Upper lobe of right lung (tissue), 1 donor: Measurements from ENCODE around the gene USH1G. TPM values are rescaled to one million over a fixed set of nuclear protein-coding genes. Genes with fewer than 3 reads are reported as not detected.

Experiments
- ATAC-seq: fragments of 200-7000 bp; cut with Tn5 transposase; one replicate; pipeline ENCODE4 v1.9.1; 2020; ENCODE audit warnings: mild to moderate bottlenecking, moderate library complexity
- DNase-seq: peaks from one replicate; pipeline ENCODE4 v3.0.0-alpha.2; 2020
- H3K27ac ChIP-seq: fragments of 200-600 bp; one replicate; pipeline ENCODE4 v1.8.0; 2022
- H3K27me3 ChIP-seq: fragments of 200-600 bp; one replicate; pipeline ENCODE4 v1.8.0; 2022; ENCODE audit warnings: mild to moderate bottlenecking
- H3K36me3 ChIP-seq: fragments of 200-600 bp; one replicate; pipeline ENCODE4 v1.8.0; 2022
- H3K4me1 ChIP-seq: fragments of 200-600 bp; one replicate; pipeline ENCODE4 v1.8.0; 2022
- H3K4me3 ChIP-seq: fragments of 200-600 bp; one replicate; pipeline ENCODE4 v1.8.0; 2022; ENCODE audit warnings: mild to moderate bottlenecking
- H3K9me3 ChIP-seq: fragments of 200-600 bp; one replicate; pipeline ENCODE4 v1.8.0; 2022
- CTCF ChIP-seq: fragments of 200-600 bp; IDR thresholded peaks from one replicate; pipeline ENCODE4 v1.8.0; 2022; ENCODE audit warnings: antibody characterized with exemption
- intact Hi-C: fragments of 100-400 bp; cut with DNase I; formaldehyde crosslinking; loops from one replicate; pipeline ENCODE4 v1.11.0; 2022
- long read RNA-seq: library from polyadenylated mRNA; unstranded; transcript quantifications from one replicate; pipeline ENCODE4 v2.0.0, GENCODE V29; 2021
- total RNA-seq: library from RNA; stranded (reverse); fragmentation: NEBNext Ultra II Directional; extraction: Animal tissue kit (Norgen Biotek cat#: 25700); gene quantifications from one replicate; pipeline ENCODE4 v1.2.1, GENCODE V29; 2021
- donor health status: DM: no; HTN: yes; CAD: no; lungs with severe emphysema.

Gene USH1G
- not detected for total RNA-seq
- long read RNA-seq: 0 reads

DNA sequence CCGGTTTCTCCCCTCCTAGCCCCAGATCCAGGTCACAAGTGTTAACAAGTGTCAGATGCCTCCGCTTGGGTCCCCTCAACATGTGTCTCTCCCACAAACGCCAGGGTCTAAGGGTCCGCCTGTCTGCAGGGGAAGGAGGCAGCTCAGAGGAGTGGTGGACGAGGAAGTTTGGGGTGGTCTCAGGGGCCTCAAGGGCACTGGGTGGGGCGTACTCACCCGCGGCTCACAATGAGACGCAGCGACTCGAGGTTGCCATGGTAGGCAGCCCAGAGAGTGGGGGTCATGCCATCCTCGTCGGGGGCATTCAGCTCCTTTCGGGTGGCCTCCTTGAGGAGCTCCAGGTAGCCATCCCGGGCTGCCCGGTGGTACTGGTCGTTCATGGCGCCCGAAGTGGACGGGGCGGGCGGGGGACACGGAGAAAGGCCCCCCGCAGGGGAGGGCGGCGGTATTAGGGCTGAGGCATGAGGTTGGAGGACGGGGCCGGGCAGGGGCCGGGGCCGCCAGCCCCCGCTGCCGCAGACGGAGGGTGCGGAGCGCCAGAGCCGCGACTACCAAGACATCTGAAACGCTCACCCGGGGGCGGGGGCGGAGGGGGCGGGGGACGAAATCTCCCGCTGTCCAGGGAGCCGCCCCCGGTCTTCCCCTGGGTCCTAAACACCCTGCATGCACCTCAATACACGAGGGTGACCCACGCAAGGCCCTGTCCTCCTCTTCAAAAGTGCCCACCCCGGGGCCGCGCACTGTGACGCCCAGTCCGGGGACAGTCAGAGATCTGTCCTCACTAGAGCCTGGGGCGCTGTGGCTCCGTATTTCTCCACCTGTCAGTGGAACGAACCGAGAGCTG, at the start of gene USH1G:
Gene USH1G, minus strand, starts transcription at position 562 of the 844 bp plus-strand sequence. Its CDS starts 182 bp downstream, at position 380.
- peaks cover 20% of the 10 kb centered on the region for H3K4me1 ChIP-seq
- no peaks in the 10 kb centered on the region for H3K9me3 ChIP-seq
- DNase-seq (no peak), ATAC-seq (peak; percentile 8)
- H3K4me3 ChIP-seq: peak within 1 kb of the TSS; percentile 38
- TF ChIP-seq CTCF: no peak
- no peak within 1 kb of the TSS for H3K27ac ChIP-seq
- intact Hi-C loops: no loop called here
- H3K36me3 ChIP-seq: no peaks in the 10 kb centered on the region
- peaks cover 87% of the 10 kb centered on the region for H3K27me3 ChIP-seq

DNA sequence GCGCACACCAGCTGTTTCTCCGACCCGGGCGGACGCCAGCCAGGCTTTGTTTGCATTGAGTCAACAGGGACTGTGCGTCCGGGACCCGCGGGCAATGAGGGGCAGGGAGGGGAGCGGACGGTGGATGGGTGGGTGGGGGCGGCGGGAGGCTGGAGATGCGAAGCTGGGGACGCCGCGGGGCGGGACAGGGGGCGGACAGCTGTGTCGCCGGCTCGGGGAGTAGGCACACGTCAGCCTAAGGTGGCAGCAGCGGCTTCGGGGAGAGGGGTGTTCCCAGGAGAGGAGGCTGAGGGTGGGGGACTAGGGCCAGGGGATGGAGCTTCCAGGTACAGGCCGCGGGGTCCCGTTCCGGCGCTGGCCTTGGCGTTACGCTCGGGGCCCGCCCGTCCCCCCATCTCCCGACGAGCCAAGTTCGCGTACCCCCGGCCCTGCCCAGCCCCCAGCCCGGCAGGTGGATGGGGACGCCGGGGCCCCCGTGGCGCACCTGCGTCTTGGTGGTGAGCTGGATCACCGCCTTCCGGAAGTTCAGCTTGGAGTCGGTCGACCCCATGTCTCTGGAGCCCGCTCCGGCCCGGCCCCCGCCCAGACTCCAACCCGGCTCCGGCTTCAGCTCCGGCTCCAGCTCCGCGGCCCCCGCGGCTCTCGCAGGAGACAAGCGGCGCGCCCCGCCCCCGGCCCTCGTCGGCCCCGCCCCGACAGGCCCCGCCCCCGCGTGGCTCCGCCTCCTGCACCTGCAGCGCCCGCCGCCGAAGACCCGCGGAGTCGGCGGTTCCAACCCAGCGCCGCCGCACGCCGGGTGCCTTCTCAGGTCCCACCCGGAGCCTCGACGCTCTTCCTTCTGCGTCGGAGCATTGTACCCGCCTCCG, 49.3 kb upstream of the USH1G start, which contains the start of gene HID1:
Gene HID1, minus strand, starts transcription at position 653 of the 866 bp plus-strand sequence. Its CDS starts 103 bp downstream, at position 550.
- Histone ChIP-seq H3K4me3 (peak within 1 kb of the TSS; percentile 65), H3K27me3 (peaks cover 8% of the 10 kb centered on the region), H3K36me3 (no peaks in the 10 kb centered on the region), H3K9me3 (no peaks in the 10 kb centered on the region), H3K4me1 (peaks cover 18% of the 10 kb centered on the region), H3K27ac (peak within 1 kb of the TSS; percentile 47)
- intact Hi-C loops: no loop called here
- no peak for TF ChIP-seq CTCF
- ATAC-seq: peak; percentile 90
- peak; percentile 86 for DNase-seq

- Histone ChIP-seq H3K4me1 (peaks cover 18% of the 10 kb centered on the region), H3K36me3 (no peaks in the 10 kb centered on the region), H3K27ac (peak overlapping the region; percentile 47), H3K9me3 (no peaks in the 10 kb centered on the region), H3K27me3 (peaks cover 8% of the 10 kb centered on the region), H3K4me3 (peak overlapping the region; percentile 65)
- intact Hi-C loops: no loop called here
- DNase-seq (no peak), ATAC-seq (no peak)
- TF ChIP-seq CTCF: no peak
These were observed 48.7 kb upstream of the USH1G start for GRCh38 chr17:74971842-74972106.

GRCh38 chr17:74971069-74971841, 48.2 kb upstream of the USH1G start:
- ATAC-seq: no peak

More at GRCh38 chr17:74971069-74971841, 48.2 kb upstream of the USH1G start:
- TF ChIP-seq CTCF: no peak
- Histone ChIP-seq H3K4me1 (peaks cover 18% of the 10 kb centered on the region), H3K9me3 (no peaks in the 10 kb centered on the region), H3K27ac (peak overlapping the region; percentile 47), H3K27me3 (peaks cover 8% of the 10 kb centered on the region), H3K4me3 (peak overlapping the region; percentile 65), H3K36me3 (no peaks in the 10 kb centered on the region)
- DNase-seq: no peak
- intact Hi-C loops: no loop called here
